Measurements from ENCODE around the gene CLEC2L. TPM values are rescaled to one million over a fixed set of nuclear protein-coding genes. Genes with fewer than 3 reads are reported as not detected.

Gene CLEC2L
- total RNA-seq, 3 donors from 2014 or later (not counting 1 experiment from before 2014, with no cell fraction given): 0.71 TPM; not detected in 2

GRCh38 chr7:139573871-139574270, 50.4 kb downstream of the CLEC2L start:
- TF ChIP-seq CTCF (IDR thresholded peaks at IDR 0.05): no peak
- Histone ChIP-seq H3K36me3 (ENCODE audit: control insufficient read depth, insufficient read depth, low read length) (peaks cover 31% of the 10 kb centered on the region), H3K4me1 (ENCODE audit: control insufficient read depth, insufficient read depth, low read length) (no peaks in the 10 kb centered on the region), H3K9me3 (ENCODE audit: control insufficient read depth, insufficient read depth, low read length) (no peaks in the 10 kb centered on the region), H3K27ac (ENCODE audit: low read length) (no peak overlapping the region), H3K4me3 (ENCODE audit: low read length) (no peak overlapping the region), H3K27me3 (ENCODE audit: control insufficient read depth, insufficient read depth, low read length) (no peaks in the 10 kb centered on the region)
- Mint-ChIP-seq H3K9me3 (no peaks in the 10 kb centered on the region), H3K36me3 (no peaks in the 10 kb centered on the region), H3K4me1 (no peaks in the 10 kb centered on the region), H3K4me3 (no peak overlapping the region), H3K27me3 (ENCODE audit: low read depth in 2 of 2) (no peaks in the 10 kb centered on the region), H3K27ac (no peak overlapping the region)
- WGBS (ENCODE audit: insufficient coverage): 95% methylated on average over 9 of the region's 9 CpGs
- intact Hi-C loops (cut with micrococcal nuclease): no loop called here
- DNase-seq (no peak), ATAC-seq (no peak)

- Mint-ChIP-seq H3K27ac (peak overlapping the region; percentile 59 to 68), H3K4me1 (no peaks in the 10 kb centered on the region), H3K36me3 (no peaks in the 10 kb centered on the region), H3K27me3 (ENCODE audit: low read depth in 2 of 2) (no peaks in the 10 kb centered on the region), H3K9me3 (no peaks in the 10 kb centered on the region), H3K4me3 (no peak overlapping the region)
- DNase-seq (no peak), ATAC-seq (no peak)
- peaks cover 33% of the 10 kb centered on the region for H3K36me3 ChIP-seq (ENCODE audit: control insufficient read depth, insufficient read depth, low read length)
- H3K4me3 ChIP-seq (ENCODE audit: low read length): no peak overlapping the region
- intact Hi-C loops (cut with micrococcal nuclease): no loop called here
- 94% methylated on average over 16 of the region's 16 CpGs for WGBS (ENCODE audit: insufficient coverage)
- no peak for TF ChIP-seq CTCF (IDR thresholded peaks at IDR 0.05)
- H3K9me3 ChIP-seq (ENCODE audit: control insufficient read depth, insufficient read depth, low read length): no peaks in the 10 kb centered on the region
- H3K27me3 ChIP-seq (ENCODE audit: control insufficient read depth, insufficient read depth, low read length): no peaks in the 10 kb centered on the region
- H3K27ac ChIP-seq (ENCODE audit: low read length): no peak overlapping the region
- H3K4me1 ChIP-seq (ENCODE audit: control insufficient read depth, insufficient read depth, low read length): no peaks in the 10 kb centered on the region
These were observed 51.3 kb downstream of the CLEC2L start for GRCh38 chr7:139574618-139575337.

- Mint-ChIP-seq H3K4me3 (no peak overlapping the region), H3K27ac (peak overlapping the region; percentile 59 to 68), H3K36me3 (no peaks in the 10 kb centered on the region), H3K4me1 (no peaks in the 10 kb centered on the region), H3K27me3 (ENCODE audit: low read depth in 2 of 2) (no peaks in the 10 kb centered on the region), H3K9me3 (no peaks in the 10 kb centered on the region)
- DNase-seq (no peak), ATAC-seq (no peak)
- WGBS (ENCODE audit: insufficient coverage): 94% methylated on average over 6 of the region's 6 CpGs
- intact Hi-C loops (cut with micrococcal nuclease): no loop called here
- TF ChIP-seq CTCF (IDR thresholded peaks at IDR 0.05): no peak
- Histone ChIP-seq H3K36me3 (ENCODE audit: control insufficient read depth, insufficient read depth, low read length) (peaks cover 38% of the 10 kb centered on the region), H3K27ac (ENCODE audit: low read length) (no peak overlapping the region), H3K27me3 (ENCODE audit: control insufficient read depth, insufficient read depth, low read length) (no peaks in the 10 kb centered on the region), H3K9me3 (ENCODE audit: control insufficient read depth, insufficient read depth, low read length) (no peaks in the 10 kb centered on the region), H3K4me1 (ENCODE audit: control insufficient read depth, insufficient read depth, low read length) (no peaks in the 10 kb centered on the region), H3K4me3 (ENCODE audit: low read length) (no peak overlapping the region)
These were observed 51.8 kb downstream of the CLEC2L start for GRCh38 chr7:139575338-139575680.

Data from natural killer cell (primary cell).